ENCODE measurements around the gene IL21R.
"Not testable (repeated sequence)": the region's sequence is repeated elsewhere in the genome, so short reads cannot be mapped to it uniquely, and the experiment has no call there.

IL21R gene

DNA sequence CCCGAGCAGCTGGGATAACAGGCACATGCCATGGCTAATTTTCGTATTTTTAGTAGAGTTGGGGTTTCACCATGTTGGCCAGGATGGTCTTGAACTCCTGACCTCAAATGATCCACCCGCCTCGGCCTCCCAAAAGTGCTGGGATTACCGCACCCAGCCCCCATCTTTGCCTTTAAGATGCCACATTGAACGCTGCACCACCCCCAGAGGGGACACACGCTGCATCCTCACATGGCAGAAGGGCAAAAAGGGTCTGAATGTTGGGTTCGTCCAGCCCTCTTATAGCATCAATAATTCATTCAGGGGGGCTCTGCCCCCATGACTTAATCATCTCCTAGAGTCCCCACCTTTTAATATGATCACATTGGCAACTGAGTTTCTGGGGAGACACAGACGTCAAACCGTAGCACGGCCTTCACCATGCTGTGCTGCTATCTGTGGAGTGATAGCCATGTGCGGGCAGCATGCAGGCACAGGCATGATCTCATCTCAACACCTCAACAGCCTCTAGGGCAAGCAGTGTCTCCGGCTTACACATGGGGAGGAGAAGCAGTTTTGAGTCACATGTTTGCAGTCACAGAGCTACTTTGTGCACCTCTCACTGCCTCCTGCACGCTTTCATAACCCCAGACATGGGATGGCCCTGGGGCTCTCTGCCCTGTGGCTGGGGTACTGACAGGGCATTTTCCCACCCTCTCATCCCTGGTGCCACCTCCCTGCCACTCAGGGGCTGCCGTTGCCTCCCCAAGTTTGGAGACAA, 30.0 kb downstream of the IL21R start (continued):
- no peak for TF ChIP-seq TOX (CRISPR knock-in tag; IDR thresholded peaks at IDR 0.05; ENCODE audit: borderline replicate concordance)
- no peak for TF ChIP-seq CSDC2 (CRISPR knock-in tag; IDR thresholded peaks at IDR 0.05)
- TF ChIP-seq PPARA (CRISPR knock-in tag; IDR thresholded peaks at IDR 0.05; ENCODE audit: borderline replicate concordance): no peak

DNA sequence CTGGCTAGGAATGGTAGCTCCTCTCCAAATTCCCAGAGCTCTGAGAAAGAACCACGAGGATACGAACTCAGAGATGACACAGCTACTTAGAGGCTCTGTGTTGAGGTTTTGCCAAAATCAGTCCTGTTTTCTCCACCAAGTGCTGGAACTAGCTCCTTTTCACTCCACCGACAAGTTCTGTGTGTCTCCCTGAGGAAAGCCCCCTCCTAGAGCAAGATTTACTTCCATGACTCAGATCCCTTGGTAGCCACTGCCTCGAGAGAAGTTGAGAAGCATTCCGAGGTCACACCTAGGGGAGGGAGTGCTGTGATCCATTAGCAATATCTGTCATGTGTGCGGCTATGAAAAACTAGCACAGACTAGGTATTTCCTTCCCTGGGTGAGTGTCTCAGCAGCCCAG, 30.6 kb downstream of the IL21R start:
- ATAC-seq: peak; percentile 67
- no peak for TF ChIP-seq ESRRG (CRISPR knock-in tag; IDR thresholded peaks at IDR 0.05)
- TF ChIP-seq, protein P1, sequence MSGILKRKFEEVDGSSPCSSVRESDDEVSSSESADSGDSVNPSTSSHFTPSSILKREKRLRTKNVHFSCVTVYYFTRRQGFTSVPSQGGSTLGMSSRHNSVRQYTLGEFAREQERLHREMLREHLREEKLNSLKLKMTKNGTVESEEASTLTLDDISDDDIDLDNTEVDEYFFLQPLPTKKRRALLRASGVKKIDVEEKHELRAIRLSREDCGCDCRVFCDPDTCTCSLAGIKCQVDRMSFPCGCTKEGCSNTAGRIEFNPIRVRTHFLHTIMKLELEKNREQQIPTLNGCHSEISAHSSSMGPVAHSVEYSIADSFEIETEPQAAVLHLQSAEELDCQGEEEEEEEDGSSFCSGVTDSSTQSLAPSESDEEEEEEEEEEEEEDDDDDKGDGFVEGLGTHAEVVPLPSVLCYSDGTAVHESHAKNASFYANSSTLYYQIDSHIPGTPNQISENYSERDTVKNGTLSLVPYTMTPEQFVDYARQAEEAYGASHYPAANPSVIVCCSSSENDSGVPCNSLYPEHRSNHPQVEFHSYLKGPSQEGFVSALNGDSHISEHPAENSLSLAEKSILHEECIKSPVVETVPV (CRISPR knock-in tag; IDR thresholded peaks at IDR 0.05): no peak
- TF ChIP-seq ARNTL (CRISPR knock-in tag; IDR thresholded peaks at IDR 0.05; ENCODE audit: borderline replicate concordance, low read depth): no peak
- TF ChIP-seq ZNF8 (CRISPR knock-in tag; IDR thresholded peaks at IDR 0.05): no peak
- TF ChIP-seq, protein P2, sequence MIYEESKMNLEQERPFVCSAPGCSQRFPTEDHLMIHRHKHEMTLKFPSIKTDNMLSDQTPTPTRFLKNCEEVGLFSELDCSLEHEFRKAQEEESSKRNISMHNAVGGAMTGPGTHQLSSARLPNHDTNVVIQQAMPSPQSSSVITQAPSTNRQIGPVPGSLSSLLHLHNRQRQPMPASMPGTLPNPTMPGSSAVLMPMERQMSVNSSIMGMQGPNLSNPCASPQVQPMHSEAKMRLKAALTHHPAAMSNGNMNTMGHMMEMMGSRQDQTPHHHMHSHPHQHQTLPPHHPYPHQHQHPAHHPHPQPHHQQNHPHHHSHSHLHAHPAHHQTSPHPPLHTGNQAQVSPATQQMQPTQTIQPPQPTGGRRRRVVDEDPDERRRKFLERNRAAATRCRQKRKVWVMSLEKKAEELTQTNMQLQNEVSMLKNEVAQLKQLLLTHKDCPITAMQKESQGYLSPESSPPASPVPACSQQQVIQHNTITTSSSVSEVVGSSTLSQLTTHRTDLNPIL (CRISPR knock-in tag; IDR thresholded peaks at IDR 0.05; ENCODE audit: low read depth): no peak
- TF ChIP-seq, protein P3, sequence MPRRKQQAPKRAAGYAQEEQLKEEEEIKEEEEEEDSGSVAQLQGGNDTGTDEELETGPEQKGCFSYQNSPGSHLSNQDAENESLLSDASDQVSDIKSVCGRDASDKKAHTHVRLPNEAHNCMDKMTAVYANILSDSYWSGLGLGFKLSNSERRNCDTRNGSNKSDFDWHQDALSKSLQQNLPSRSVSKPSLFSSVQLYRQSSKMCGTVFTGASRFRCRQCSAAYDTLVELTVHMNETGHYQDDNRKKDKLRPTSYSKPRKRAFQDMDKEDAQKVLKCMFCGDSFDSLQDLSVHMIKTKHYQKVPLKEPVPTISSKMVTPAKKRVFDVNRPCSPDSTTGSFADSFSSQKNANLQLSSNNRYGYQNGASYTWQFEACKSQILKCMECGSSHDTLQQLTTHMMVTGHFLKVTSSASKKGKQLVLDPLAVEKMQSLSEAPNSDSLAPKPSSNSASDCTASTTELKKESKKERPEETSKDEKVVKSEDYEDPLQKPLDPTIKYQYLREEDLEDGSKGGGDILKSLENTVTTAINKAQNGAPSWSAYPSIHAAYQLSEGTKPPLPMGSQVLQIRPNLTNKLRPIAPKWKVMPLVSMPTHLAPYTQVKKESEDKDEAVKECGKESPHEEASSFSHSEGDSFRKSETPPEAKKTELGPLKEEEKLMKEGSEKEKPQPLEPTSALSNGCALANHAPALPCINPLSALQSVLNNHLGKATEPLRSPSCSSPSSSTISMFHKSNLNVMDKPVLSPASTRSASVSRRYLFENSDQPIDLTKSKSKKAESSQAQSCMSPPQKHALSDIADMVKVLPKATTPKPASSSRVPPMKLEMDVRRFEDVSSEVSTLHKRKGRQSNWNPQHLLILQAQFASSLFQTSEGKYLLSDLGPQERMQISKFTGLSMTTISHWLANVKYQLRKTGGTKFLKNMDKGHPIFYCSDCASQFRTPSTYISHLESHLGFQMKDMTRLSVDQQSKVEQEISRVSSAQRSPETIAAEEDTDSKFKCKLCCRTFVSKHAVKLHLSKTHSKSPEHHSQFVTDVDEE (CRISPR knock-in tag; IDR thresholded peaks at IDR 0.05): no peak
- no peak for TF ChIP-seq ZFP30 (CRISPR knock-in tag; IDR thresholded peaks at IDR 0.05)
- no peak for TF ChIP-seq ZC3H10 (CRISPR knock-in tag; IDR thresholded peaks at IDR 0.05)
- TF ChIP-seq, protein P4, sequence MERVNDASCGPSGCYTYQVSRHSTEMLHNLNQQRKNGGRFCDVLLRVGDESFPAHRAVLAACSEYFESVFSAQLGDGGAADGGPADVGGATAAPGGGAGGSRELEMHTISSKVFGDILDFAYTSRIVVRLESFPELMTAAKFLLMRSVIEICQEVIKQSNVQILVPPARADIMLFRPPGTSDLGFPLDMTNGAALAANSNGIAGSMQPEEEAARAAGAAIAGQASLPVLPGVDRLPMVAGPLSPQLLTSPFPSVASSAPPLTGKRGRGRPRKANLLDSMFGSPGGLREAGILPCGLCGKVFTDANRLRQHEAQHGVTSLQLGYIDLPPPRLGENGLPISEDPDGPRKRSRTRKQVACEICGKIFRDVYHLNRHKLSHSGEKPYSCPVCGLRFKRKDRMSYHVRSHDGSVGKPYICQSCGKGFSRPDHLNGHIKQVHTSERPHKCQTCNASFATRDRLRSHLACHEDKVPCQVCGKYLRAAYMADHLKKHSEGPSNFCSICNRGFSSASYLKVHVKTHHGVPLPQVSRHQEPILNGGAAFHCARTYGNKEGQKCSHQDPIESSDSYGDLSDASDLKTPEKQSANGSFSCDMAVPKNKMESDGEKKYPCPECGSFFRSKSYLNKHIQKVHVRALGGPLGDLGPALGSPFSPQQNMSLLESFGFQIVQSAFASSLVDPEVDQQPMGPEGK (CRISPR knock-in tag; IDR thresholded peaks at IDR 0.05; ENCODE audit: borderline replicate concordance): no peak

DNA sequence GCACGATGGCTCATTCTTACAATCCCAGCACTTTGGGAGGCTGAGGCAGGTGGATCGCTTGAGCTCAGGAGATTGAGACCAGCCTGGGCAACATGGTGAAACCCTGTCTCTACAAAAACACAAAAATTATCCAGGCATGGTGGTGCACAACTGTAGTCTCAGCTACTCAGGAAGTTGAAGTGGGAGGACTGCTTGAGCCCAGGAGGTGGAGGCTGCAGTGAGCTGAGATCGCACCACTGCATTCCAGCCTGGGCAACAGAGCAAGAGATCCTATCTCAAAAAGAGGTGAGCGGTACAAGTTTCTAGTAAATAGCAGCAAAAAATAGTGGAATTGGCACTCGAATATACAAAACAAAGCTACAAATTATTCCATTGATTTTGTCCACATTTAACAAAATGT, 31.2 kb downstream of the IL21R start:
- ATAC-seq: not testable (repeated sequence)

DNA sequence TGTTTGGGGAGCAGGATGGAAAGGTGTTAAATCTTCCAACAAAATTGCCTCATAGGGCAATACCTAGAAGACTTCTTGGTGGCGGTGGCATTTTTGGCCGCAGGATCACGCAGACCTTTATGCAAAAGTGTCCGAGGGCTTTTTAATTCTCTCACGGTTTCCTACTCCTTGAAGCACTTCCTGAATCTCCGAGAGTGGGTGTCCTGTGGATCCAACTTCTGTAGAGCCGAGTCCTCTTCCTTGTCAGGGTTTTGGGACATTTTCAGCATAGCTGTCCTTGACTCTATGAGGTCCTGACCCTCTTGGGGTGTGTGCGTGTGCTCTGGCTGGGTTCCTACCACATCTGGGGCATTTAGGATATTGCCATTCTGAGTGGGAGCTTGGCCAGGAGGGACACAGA, 31.7 kb downstream of the IL21R start:
- no peak for TF ChIP-seq TOX (CRISPR knock-in tag; IDR thresholded peaks at IDR 0.05; ENCODE audit: borderline replicate concordance)
- no peak for ATAC-seq

DNA sequence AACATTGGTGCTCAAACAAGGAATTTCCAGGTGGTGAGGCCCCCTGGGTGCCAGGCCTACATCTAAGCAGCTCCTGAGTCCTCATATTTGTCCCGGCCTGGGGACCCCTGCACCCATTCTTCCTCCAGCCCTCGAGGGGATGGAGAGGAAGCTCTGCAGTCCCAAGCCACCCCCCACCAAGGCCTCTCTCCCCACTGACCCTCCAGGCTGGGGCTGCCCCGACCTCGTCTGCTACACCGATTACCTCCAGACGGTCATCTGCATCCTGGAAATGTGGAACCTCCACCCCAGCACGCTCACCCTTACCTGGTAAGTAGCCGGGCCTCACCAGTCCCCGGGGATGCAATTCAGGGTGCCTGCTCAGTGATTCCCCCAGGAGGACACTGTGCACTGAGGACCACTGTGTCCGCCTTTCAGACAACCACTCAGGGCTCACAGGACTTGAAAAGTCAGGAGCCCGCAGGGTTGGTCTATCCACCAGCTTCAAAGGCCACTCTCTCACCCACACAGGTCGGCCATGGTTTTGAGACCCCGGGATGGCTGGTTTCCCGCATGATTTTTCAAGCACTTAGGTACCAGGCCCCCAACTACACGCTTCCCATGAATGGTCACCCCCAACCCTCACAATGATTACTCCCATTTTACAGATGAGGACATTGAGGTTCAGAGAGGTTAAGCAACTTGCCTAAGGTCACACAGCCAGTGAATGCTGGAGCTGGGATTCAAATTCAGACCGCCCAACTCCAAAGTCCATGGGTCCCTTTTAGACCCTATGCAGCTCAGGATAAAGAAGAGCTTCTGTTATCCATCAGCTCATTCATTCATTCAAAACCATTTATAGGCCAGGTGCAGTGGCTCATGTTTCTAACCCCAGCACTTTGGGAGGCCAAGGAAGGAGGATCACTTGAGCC, 32.4 kb downstream of the IL21R start:
- no peak for ATAC-seq
- TF ChIP-seq OSR1 (CRISPR knock-in tag; IDR thresholded peaks at IDR 0.05): no peak
- TF ChIP-seq, protein P4 (CRISPR knock-in tag; IDR thresholded peaks at IDR 0.05; ENCODE audit: borderline replicate concordance): no peak
- TF ChIP-seq SNAI2 (CRISPR knock-in tag; IDR thresholded peaks at IDR 0.05): no peak
- TF ChIP-seq GLIS3 (CRISPR knock-in tag; IDR thresholded peaks at IDR 0.05): no peak
- TF ChIP-seq ZC3H10 (CRISPR knock-in tag; IDR thresholded peaks at IDR 0.05): no peak
- TF ChIP-seq ZNF565 (CRISPR knock-in tag; conservative IDR thresholded peaks at IDR 0.05; ENCODE audit: low read depth): no peak
- TF ChIP-seq BACH2 (CRISPR knock-in tag; IDR thresholded peaks at IDR 0.05; ENCODE audit: borderline replicate concordance): no peak
- no peak for TF ChIP-seq ZFP30 (CRISPR knock-in tag; IDR thresholded peaks at IDR 0.05)
- no peak for TF ChIP-seq ARNTL (CRISPR knock-in tag; IDR thresholded peaks at IDR 0.05; ENCODE audit: borderline replicate concordance, low read depth)
- TF ChIP-seq TCF4 (CRISPR knock-in tag; IDR thresholded peaks at IDR 0.05; ENCODE audit: borderline replicate concordance): no peak
- TF ChIP-seq, protein P1 (CRISPR knock-in tag; IDR thresholded peaks at IDR 0.05): no peak
